ENCODE data around the gene FBXO21. TPM values are rescaled to one million over a fixed set of nuclear protein-coding genes. Genes with fewer than 3 reads are reported as not detected.
A peak's percentile ranks its signal among the peaks of the same experiment; 100 is the strongest.

Gene FBXO21
- total and polyA plus RNA-seq, 2 of the 13 experiments (the other 11 are each of a cell fraction or from before 2014, with no cell fraction given), result 15.6 to 32.5 TPM

GRCh38 chr12:117190210-117190781 lies at the start of gene FBXO21 (continued):
- no peak for TF ChIP-seq NAIF1 (CRISPR knock-in tag; IDR thresholded peaks at IDR 0.05; ENCODE audit: borderline replicate concordance)
- TF ChIP-seq ZNF282 (IDR thresholded peaks at IDR 0.05; ENCODE audit: partially characterized antibody), result no peak
- no peak for TF ChIP-seq ZFP62 (CRISPR knock-in tag; IDR thresholded peaks at IDR 0.05)
- TF ChIP-seq NR0B2 (CRISPR knock-in tag; IDR thresholded peaks at IDR 0.05), result peak; percentile 52; the same call in 1 of the 2 replicates
- TF ChIP-seq ETV5 (CRISPR knock-in tag; IDR thresholded peaks at IDR 0.05; ENCODE audit: borderline replicate concordance), result 0 out of 2 replicates have a peak, but pooled peaks have one; percentile 37
- TF ChIP-seq ZNF749 (CRISPR knock-in tag; IDR thresholded peaks at IDR 0.05; ENCODE audit: borderline replicate concordance), result peak; percentile 65; the same call in 1 of the 2 replicates
- TF ChIP-seq YY1 (IDR thresholded peaks at IDR 0.05; ENCODE audit: insufficient read depth, insufficient replicate concordance, low read depth, low read length), result peak; percentile 97
- TF ChIP-seq PHF8 (CRISPR knock-in tag; IDR thresholded peaks at IDR 0.05), result peak; percentile 94
- peak; percentile 52; the same call in 1 of the 2 replicates for TF ChIP-seq TARDBP (CRISPR knock-in tag; IDR thresholded peaks at IDR 0.05)
- 0 out of 2 replicates have a peak, but pooled peaks have one; percentile 5 for TF ChIP-seq ZNF770 (CRISPR knock-in tag; IDR thresholded peaks at IDR 0.05)
- no peak; the same call in 1 of the 2 replicates for TF ChIP-seq ZHX2 (IDR thresholded peaks at IDR 0.05; ENCODE audit: low read depth)
- TF ChIP-seq ZHX2 (CRISPR knock-in tag; IDR thresholded peaks at IDR 0.05; ENCODE audit: borderline replicate concordance), result no peak
- TF ChIP-seq ATF7-NPFF (CRISPR knock-in tag; IDR thresholded peaks at IDR 0.05; ENCODE audit: low read depth), result peak; percentile 51; the same call in 1 of the 2 replicates
- TF ChIP-seq ZNF329 (CRISPR knock-in tag; IDR thresholded peaks at IDR 0.05; ENCODE audit: low read depth), result peak; percentile 72; the same call in 1 of the 2 replicates
- TF ChIP-seq FOXC1 (CRISPR knock-in tag; IDR thresholded peaks at IDR 0.05; ENCODE audit: borderline replicate concordance), result peak; percentile 57; the same call in 1 of the 2 replicates
- 0 out of 2 replicates have a peak, but pooled peaks have one; percentile 72 for TF ChIP-seq TBP (CRISPR knock-in tag; IDR thresholded peaks at IDR 0.05)

All from HepG2 (cell line).